Pancreas (tissue), 10 donors: ENCODE measurements around the gene DSPP. TPM values are rescaled to one million over a fixed set of nuclear protein-coding genes. Genes with fewer than 3 reads are reported as not detected.

Experiments
- ATAC-seq, 4 donors: fragments of 200-7000 bp; cut with Tn5 transposase; one replicate each; pipeline versions ENCODE4 v1.8.0 to v1.9.1; 2020; ENCODE audit warnings: mild to moderate bottlenecking in 4 of 4, moderate library complexity in 4 of 4
- DNase-seq, 6 donors: peaks; one replicate each; pipeline ENCODE4 v3.0.0-alpha.2; 2020
- FAIRE-seq: peaks from 2 replicates; lab custom pipeline; 2012; peaks lifted over from hg19 to GRCh38; lab: Jason Lieb, UNC
- H3K27ac ChIP-seq, 4 donors: fragments of 200-600 bp; sonication (generic); 1 replicate in 3 of 4; 2 replicates in 1 of 4; pipeline versions ENCODE4 v1.5.0 to v1.8.0; 2020
- H3K27me3 ChIP-seq, 4 donors: fragments of 200-600 bp; one replicate each; pipeline ENCODE4 v1.8.0; 2021
- H3K36me3 ChIP-seq, 3 donors: fragments of 200-600 bp; sonication (generic) in 1 of 3; one replicate each; pipeline versions ENCODE4 v1.5.0 to v1.8.0; 2020 to 2021
- H3K4me1 ChIP-seq, 3 donors: fragments of 200-600 bp; one replicate each; pipeline ENCODE4 v1.8.0; 2021
- H3K4me3 ChIP-seq, 4 donors: fragments of 200-600 bp; sonication (generic) in 2 of 4; one replicate each; pipeline versions ENCODE4 v1.5.0 to v1.8.0; 2020 to 2021
- H3K9me3 ChIP-seq, 4 donors: fragments of 200-600 bp; one replicate each; pipeline ENCODE4 v1.8.0; 2021
- WGBS, 2 donors: extraction: QIAGEN DNeasy Blood & Tissue Kit; methylation state at CpG; one replicate each; pipeline ENCODE4 v1.1.7; 2013; 5-methylcytosine and 5-hydroxymethylcytosine counted together
- intact Hi-C, 3 donors: fragments of 100-400 bp; cut with DNase I; formaldehyde crosslinking; loops; one replicate each; pipeline versions ENCODE4 v1.11.1 to v1.14.2; 2022
- polyA plus RNA-seq, 2 donors: library from polyadenylated mRNA; stranded (reverse); fragments of 200-250 nt; gene quantifications; one replicate each; pipeline ENCODE4 v1.2.3, GENCODE V29; 2013
- total RNA-seq, 6 donors: library from RNA; stranded (reverse); fragmentation: NEBNext Ultra II Directional in 4 of 6; extraction: Animal tissue kit (Norgen Biotek cat#: 25700) in 4 of 6; gene quantifications; one replicate each; pipeline versions ENCODE4 v1.2.1 to v1.2.4, GENCODE V29; 2021 to 2023
- TF ChIP-seq, protein P1 (sequence below), 4 donors: fragments of 200-600 bp; sonication (generic) in 3 of 4; IDR thresholded peaks; one replicate each; pipeline versions ENCODE4 v1.5.0 to v1.8.0; 2021; ENCODE audit warnings: antibody characterized with exemption in 4 of 4
- donor health status: healthy with polysubstance abuse.
- donor health status: DM: no; HTN: no; CAD: no; lungs with moderate emphysema.
- donor health status: DM: no; HTN: no; CAD: no.
- donor health status: control.
- donor health status: control.
- donor health status: Bipolar disorder and iron deficiency.
- donor health status: DM: yes; HTN: yes; CAD: no.
- donor health status: DM: no; HTN: no; CAD: no.
- donor health status: DM: no; HTN: no; CAD: no.
- donor health status: DM: yes; HTN: yes; CAD: no.

The DSPP gene
- total and polyA plus RNA-seq, 8 donors: not detected

- peaks cover 0 to 4% (median 0%) of the 10 kb centered on the region in 4 donors for H3K27me3 ChIP-seq
- no peaks in the 10 kb centered on the region for H3K4me1 ChIP-seq
- no peaks in the 10 kb centered on the region for H3K9me3 ChIP-seq
- no peak for FAIRE-seq
- ATAC-seq: peak in 1 of 4 donors; percentile 45
- no peaks in the 10 kb centered on the region for H3K36me3 ChIP-seq
- TF ChIP-seq, protein P1, sequence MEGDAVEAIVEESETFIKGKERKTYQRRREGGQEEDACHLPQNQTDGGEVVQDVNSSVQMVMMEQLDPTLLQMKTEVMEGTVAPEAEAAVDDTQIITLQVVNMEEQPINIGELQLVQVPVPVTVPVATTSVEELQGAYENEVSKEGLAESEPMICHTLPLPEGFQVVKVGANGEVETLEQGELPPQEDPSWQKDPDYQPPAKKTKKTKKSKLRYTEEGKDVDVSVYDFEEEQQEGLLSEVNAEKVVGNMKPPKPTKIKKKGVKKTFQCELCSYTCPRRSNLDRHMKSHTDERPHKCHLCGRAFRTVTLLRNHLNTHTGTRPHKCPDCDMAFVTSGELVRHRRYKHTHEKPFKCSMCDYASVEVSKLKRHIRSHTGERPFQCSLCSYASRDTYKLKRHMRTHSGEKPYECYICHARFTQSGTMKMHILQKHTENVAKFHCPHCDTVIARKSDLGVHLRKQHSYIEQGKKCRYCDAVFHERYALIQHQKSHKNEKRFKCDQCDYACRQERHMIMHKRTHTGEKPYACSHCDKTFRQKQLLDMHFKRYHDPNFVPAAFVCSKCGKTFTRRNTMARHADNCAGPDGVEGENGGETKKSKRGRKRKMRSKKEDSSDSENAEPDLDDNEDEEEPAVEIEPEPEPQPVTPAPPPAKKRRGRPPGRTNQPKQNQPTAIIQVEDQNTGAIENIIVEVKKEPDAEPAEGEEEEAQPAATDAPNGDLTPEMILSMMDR (IDR thresholded peaks at IDR 0.05): no peak
- no peak overlapping the region for H3K27ac ChIP-seq
- intact Hi-C loops: no loop called here
- H3K4me3 ChIP-seq: no peak overlapping the region
- no peak for DNase-seq
Measured at GRCh38 chr4:87620491-87620890, 12.2 kb downstream of the DSPP start.

DNA sequence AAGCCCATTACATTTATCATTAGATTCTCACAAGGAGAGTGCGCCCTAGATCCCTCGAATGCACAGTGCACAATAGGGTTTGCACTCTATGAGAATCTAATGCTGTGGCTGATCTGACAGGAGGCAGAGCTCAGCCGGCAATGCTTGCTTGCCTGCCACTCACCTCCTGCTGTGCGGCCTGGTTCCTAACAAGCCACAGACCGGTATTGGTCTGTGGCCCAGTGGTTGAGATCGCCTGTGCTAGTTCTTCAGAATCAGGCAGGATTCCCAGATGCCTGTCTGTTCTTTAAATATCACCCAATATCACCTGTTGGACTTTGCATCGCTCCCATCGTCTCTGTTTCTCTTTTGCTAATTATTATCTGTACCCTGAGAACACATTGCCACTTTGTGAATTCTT, 14.0 kb downstream of the DSPP start:
- ATAC-seq: no peak
- no peak overlapping the region for H3K27ac ChIP-seq
- H3K4me3 ChIP-seq: no peak overlapping the region

GRCh38 chr4:87624698-87625097, 16.4 kb downstream of the DSPP start:
- H3K27me3 ChIP-seq: peaks cover 0 to 3% (median 0%) of the 10 kb centered on the region in 4 donors
- ATAC-seq (no peak), FAIRE-seq (no peak), DNase-seq (no peak)
- H3K27ac ChIP-seq: no peak overlapping the region
- no peaks in the 10 kb centered on the region for H3K36me3 ChIP-seq
- WGBS, 2 donors: 75 to 79% methylated on average over 2 of the region's 2 CpGs
- intact Hi-C loops: no loop called here
- H3K9me3 ChIP-seq: no peaks in the 10 kb centered on the region
- no peaks in the 10 kb centered on the region for H3K4me1 ChIP-seq
- TF ChIP-seq, protein P1 (IDR thresholded peaks at IDR 0.05): no peak
- H3K4me3 ChIP-seq: no peak overlapping the region

More for the DNA sequence above, 14.0 kb downstream of the DSPP start:
- Histone ChIP-seq H3K36me3 (no peaks in the 10 kb centered on the region), H3K27me3 (peaks cover 0 to 4% (median 0%) of the 10 kb centered on the region in 4 donors), H3K9me3 (no peaks in the 10 kb centered on the region), H3K4me1 (no peaks in the 10 kb centered on the region)
- no peak for FAIRE-seq
- 73 to 79% methylated on average over 8 of the region's 8 CpGs for WGBS, 2 donors
- TF ChIP-seq, protein P1 (IDR thresholded peaks at IDR 0.05): no peak
- intact Hi-C loops: no loop called here
- DNase-seq: no peak

- ATAC-seq: no peak
- FAIRE-seq: no peak
- Histone ChIP-seq H3K36me3 (no peaks in the 10 kb centered on the region), H3K9me3 (no peaks in the 10 kb centered on the region), H3K27ac (no peak overlapping the region), H3K4me3 (no peak overlapping the region), H3K27me3 (no peaks in the 10 kb centered on the region), H3K4me1 (no peaks in the 10 kb centered on the region)
- TF ChIP-seq, protein P1 (IDR thresholded peaks at IDR 0.05): no peak
- no peak for DNase-seq
- intact Hi-C loops: no loop called here
Measured at GRCh38 chr4:87631668-87632067, 23.3 kb downstream of the DSPP start.

DNA sequence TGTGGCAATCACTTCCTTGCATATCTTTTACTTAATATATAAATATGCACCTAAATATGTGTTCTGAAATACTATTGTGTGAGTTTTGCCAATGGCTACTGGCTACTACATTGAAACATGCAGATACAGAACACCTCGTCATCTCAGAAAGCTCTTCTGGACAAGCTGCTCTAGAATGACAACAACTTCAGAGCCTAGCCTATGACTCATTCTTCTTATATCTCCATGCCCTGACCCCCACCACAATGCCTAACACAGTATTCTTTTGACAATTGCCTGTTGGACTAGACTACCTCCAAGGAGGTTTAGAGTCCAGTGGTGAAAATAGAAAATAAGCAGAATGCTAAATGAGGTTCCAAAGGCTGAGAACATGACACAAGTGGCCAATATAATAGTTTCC, 24.1 kb downstream of the DSPP start:
- ATAC-seq: no peak
- no peak for FAIRE-seq
- Histone ChIP-seq H3K27ac (no peak overlapping the region), H3K4me1 (no peaks in the 10 kb centered on the region), H3K27me3 (no peaks in the 10 kb centered on the region), H3K9me3 (no peaks in the 10 kb centered on the region), H3K4me3 (no peak overlapping the region), H3K36me3 (no peaks in the 10 kb centered on the region)
- intact Hi-C loops: no loop called here
- 75 to 89% methylated on average over 1 of the region's 1 CpG for WGBS, 2 donors
- DNase-seq: no peak
- TF ChIP-seq, protein P1 (IDR thresholded peaks at IDR 0.05): no peak
